ENCODE data around the gene WDR31. TPM values are rescaled to one million over a fixed set of nuclear protein-coding genes. Genes with fewer than 3 reads are reported as not detected.

The WDR31 gene
- total and polyA plus RNA-seq, 2 of the 4 experiments (the other 2 are of a cell fraction): 0.29 to 0.36 TPM

- H3K36me3 ChIP-seq (ENCODE audit: control insufficient read depth, insufficient read depth, low read length): peaks cover 30% of the 10 kb centered on the region
- H3K27me3 ChIP-seq (ENCODE audit: control insufficient read depth, insufficient read depth, low read length): no peaks in the 10 kb centered on the region; the same call in 1 of the 2 replicates
- no peak overlapping the region for H2BK120ac ChIP-seq (ENCODE audit: low read depth, low read length)
- WGBS, 2 experiments (ENCODE audit: extremely low coverage in 2 of 2, insufficient read length in 1 of 2): 91% methylated on average over 6 of the region's 7 CpGs; no CpG with 5 or more reads in 1 of the 2 experiments
- peak; percentile 78 for ATAC-seq (ENCODE audit: low read depth)
- intact Hi-C loops (cut with micrococcal nuclease) (no loop called here), in situ Hi-C loops (cut with MboI; ENCODE audit: low sequenced_read_pairs) (no loop called here), dilution Hi-C loops (cut with HindIII; ENCODE audit: low sequenced_read_pairs, unreplicated experiment) (no loop called here)
- no peak overlapping the region for H4K91ac ChIP-seq (ENCODE audit: insufficient read depth, low read depth, low read length)
- BruUV-seq (replicated peaks): no TSS peak
- no peaks in the 10 kb centered on the region for H3K9me3 ChIP-seq (ENCODE audit: control insufficient read depth, insufficient read depth, low read length)
- peak overlapping the region; percentile 17; the same call in 1 of the 2 replicates for H2AK5ac ChIP-seq (ENCODE audit: low read depth, low read length)
- H3K4me2 ChIP-seq (ENCODE audit: low read depth, low read length): no peak overlapping the region
- H3K56ac ChIP-seq (ENCODE audit: extremely low read depth, insufficient read depth, low read length): no peak overlapping the region
- no peaks in the 10 kb centered on the region; a peak in 1 of 4 replicates for H3K79me1 ChIP-seq (ENCODE audit: low read depth in 1 of 2, low read length in 2 of 2)
- H3K4me1 ChIP-seq (ENCODE audit: control insufficient read depth, insufficient read depth, low read length): peaks cover 3% of the 10 kb centered on the region; the same call in 1 of the 2 replicates
- H3K14ac ChIP-seq (replicated peaks; ENCODE audit: low read depth, low read length): no peak overlapping the region
- H2BK15ac ChIP-seq (ENCODE audit: low read depth, low read length): no peak overlapping the region
- CTCF ChIA-PET: interaction anchor here (1.0 kb wide), 1 partner anchor 19 kb away, joined by 3 read pairs; no protein-coding TSS in a partner anchor
- H3K27ac ChIP-seq (ENCODE audit: insufficient read depth, low read length): peak overlapping the region; percentile 47; the same call in 1 of the 2 replicates
- DNase-seq: peak; percentile 65
- H4K20me1 ChIP-seq (ENCODE audit: insufficient read depth, low read length): peaks cover 6% of the 10 kb centered on the region; the same call in 1 of the 2 replicates
- no peak overlapping the region for H4K8ac ChIP-seq (ENCODE audit: low read depth in 2 of 2, low read length in 2 of 2)
- H2BK5ac ChIP-seq (ENCODE audit: low read depth, low read length, poor library complexity, severe bottlenecking): no peak overlapping the region
- no peak overlapping the region; the same call in 1 of the 2 replicates for H3K18ac ChIP-seq (ENCODE audit: low read depth, low read length)
- TF ChIP-seq MAFK (IDR thresholded peaks at IDR 0.05; ENCODE audit: low read depth, low read length) (no peak), FOS (IDR thresholded peaks at IDR 0.05; ENCODE audit: low read depth, low read length) (peak; percentile 14; the same call in 1 of the 2 replicates)
- no peak overlapping the region for H4K5ac ChIP-seq (ENCODE audit: low read depth, low read length)
- H3K9ac ChIP-seq (ENCODE audit: low read depth, low read length): no peak overlapping the region
- H2AFZ ChIP-seq (replicated peaks; ENCODE audit: low read length, poor library complexity): no peak overlapping the region
- POLR2A ChIA-PET (ENCODE audit: unreplicated experiment): no interaction called here
- peaks cover 5% of the 10 kb centered on the region for H3K9me1 ChIP-seq (ENCODE audit: insufficient read depth, low read length)
- peak overlapping the region; percentile 84 for H2AK9ac ChIP-seq (replicated peaks; ENCODE audit: low read depth, low read length, poor library complexity)
- no peak overlapping the region for H2BK20ac ChIP-seq (ENCODE audit: low read depth, low read length)
- no peak overlapping the region for H3K23ac ChIP-seq (ENCODE audit: low read depth, low read length)
- H3K4me3 ChIP-seq (ENCODE audit: insufficient read depth, low read depth, low read length): no peak overlapping the region
- H3K4ac ChIP-seq (ENCODE audit: low read depth, low read length): no peak overlapping the region
Measured at GRCh38 chr9:113293285-113293878, 46.7 kb downstream of the WDR31 start.

Measured in IMR-90 (cell line).